ENCODE data around the gene C1orf21.
A peak's percentile ranks its signal among the peaks of the same experiment; 100 is the strongest.

The C1orf21 gene

DNA sequence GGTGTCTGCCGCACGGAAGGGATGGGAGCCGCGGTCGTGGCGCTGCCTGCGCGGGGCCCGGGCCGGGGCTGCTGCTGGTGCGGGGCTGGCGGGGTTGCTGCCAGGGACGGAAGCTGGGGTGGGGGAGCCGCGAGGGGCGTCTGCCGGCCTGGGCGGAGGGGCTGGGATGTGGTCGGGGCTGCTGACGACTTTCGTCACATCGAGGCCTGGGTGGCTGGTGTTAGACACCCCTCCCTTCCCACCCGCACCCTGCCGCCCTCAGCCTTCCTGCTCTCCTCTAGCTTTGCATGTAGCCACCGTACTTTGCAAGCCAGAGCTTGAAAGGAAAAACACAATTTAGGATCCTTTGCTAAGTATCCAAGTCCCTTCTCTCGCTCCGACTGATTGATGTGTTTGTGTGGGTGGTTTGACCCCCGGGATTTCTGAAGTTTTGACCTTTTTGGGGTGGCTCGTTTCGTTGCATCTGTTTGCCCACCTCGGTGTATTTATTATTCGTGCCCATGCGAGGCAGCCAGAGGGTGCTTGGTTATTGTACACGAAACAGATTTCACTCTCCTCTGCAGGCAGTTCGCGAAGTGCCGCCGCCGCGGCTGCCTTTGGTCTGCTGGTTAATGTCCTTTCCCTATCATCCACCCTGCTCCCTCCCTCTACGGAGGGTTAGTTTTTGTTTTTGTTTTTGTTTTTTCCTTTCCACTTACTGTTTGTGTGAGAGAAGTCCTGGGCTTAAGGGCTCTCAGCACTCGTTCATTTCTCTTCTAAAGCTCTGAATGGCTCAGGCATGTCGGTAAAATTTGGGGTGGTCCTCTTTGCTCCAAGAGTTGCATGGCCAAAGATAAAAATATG lies 868 bp downstream of the C1orf21 start:
- DNase-seq (ENCODE audit: low read depth): no peak

- peak; percentile 85 for DNase-seq (ENCODE audit: low read depth)
Observed at GRCh38 chr1:184388319-184388889, 1.6 kb downstream of the C1orf21 start.

GRCh38 chr1:184388971-184389370 lies 2.1 kb downstream of the C1orf21 start:
- no peak for DNase-seq (ENCODE audit: low read depth)

DNA sequence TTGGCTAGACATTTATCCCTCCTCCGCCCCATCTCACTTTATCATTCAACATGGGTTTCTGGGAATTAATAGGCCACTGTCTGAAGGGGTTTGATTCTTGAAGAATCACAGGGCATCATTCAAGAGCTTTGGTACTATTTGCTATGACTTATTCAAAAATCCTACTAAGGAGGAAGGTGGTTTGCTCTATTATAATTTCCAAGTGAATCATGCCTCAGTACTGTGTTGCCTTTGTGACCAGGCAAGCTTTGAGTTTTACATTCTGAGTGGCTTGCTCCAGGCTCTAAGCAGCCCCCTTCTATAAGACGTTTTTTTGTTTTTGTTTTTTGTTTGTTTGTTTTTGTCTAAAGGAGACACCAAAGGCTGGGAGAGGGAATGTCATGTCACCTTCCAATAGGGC lies 2.6 kb downstream of the C1orf21 start:
- DNase-seq (ENCODE audit: low read depth): no peak

DNA sequence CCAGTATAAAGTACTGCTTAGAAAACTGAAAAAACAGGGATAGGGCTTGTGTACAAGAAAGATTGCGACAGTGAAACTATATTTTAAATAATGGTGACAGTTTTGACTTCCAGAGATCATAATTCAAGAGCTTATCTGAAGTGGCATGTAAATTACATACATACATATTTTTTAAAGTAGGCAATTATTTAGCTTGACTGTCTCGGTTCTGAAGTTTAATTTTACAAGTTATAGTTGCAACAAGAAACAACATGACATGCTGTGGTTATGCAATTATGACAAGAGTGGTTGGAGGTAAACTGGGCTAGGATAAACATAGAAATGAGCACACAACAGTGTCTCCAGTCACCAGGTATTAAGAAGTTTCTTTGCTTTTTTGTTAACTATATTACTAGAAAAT lies 4.1 kb downstream of the C1orf21 start:
- DNase-seq (ENCODE audit: low read depth): no peak

GRCh38 chr1:184392067-184392466 lies 5.2 kb downstream of the C1orf21 start:
- no peak for DNase-seq (ENCODE audit: low read depth)

DNA sequence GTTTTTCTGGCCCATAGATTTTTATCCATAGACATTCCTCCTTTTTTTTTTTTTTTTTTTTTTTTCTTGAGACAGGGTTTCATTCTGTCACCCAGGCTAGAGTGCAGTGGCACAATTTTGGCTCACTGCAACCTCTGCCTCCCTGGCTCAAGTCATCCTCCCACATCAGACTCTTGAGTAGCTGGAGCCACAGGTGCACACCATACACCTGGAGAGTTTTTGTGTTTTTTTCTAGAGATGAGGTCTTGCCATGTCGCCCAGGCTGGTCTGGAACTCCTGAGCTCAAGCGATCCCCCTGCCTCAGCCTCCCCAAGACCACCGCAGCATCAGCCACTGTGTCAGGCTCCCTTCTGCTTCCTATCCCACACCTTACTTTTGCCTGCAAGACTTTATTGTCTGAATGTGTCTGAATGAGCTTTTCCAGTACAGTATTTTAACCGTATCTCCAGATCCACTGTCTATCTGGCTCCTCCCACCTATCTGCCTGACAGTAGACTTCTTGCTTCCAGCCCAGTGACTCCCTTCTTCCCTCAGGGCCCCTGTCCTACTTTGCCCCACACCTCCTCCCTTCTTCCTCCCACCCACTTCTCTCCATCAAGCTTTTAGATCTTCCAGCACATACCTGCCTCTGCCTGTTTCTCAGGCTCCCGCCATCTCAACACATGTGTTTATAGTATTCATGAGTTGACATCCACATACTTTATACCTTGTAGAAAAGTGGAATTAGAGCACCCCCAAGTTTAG lies 6.1 kb downstream of the C1orf21 start:
- DNase-seq (ENCODE audit: low read depth): no peak

DNA sequence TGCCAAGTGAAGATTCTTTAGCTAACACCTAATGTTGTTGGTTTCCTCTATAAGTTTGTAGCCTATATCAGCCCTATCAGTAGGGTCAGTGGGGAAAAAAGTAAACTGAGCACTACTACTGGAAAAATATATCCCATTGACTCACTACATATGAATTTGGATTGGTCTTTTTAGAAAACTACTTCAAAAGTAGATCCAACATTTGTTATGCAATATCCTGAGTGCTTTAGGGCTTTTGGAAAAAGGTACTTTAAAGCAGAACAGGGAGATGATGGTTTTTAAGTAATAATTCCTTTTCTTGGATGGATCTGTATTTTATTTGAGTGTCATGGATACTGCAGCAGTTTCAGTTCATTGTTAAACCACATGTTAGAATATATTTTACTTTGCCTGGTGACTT lies 7.1 kb downstream of the C1orf21 start:
- DNase-seq (ENCODE audit: low read depth): no peak

- no peak for DNase-seq (ENCODE audit: low read depth)
Observed at GRCh38 chr1:184395370-184395769, 8.5 kb downstream of the C1orf21 start.

GRCh38 chr1:184395937-184396480 lies 9.2 kb downstream of the C1orf21 start:
- DNase-seq (ENCODE audit: low read depth): no peak

GRCh38 chr1:184399192-184399847 lies 12.5 kb downstream of the C1orf21 start:
- DNase-seq (ENCODE audit: low read depth): no peak

- DNase-seq (ENCODE audit: low read depth): no peak
Observed at GRCh38 chr1:184403961-184404726, 17.3 kb downstream of the C1orf21 start.

- no peak for DNase-seq (ENCODE audit: low read depth)
Observed at GRCh38 chr1:184404727-184405027, 17.8 kb downstream of the C1orf21 start.

GRCh38 chr1:184405094-184405800 lies 18.4 kb downstream of the C1orf21 start:
- no peak for DNase-seq (ENCODE audit: low read depth)

DNA sequence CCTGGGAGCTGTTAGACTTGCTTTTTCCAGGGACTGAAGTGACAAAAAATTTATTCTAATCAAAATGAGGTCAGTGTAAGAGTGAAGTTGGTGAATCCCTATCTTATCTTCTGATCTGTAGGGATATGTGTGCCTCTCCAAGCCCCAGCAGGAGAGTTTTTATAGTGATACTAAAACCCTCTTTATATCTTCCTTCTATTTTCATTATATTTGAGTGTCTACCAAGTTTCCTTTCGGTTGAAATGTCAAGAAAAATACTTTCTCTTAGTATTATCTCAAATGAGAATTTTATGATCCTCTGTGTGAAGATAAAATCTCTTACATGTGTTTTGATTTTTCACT lies 18.9 kb downstream of the C1orf21 start:
- DNase-seq (ENCODE audit: low read depth): no peak

DNA sequence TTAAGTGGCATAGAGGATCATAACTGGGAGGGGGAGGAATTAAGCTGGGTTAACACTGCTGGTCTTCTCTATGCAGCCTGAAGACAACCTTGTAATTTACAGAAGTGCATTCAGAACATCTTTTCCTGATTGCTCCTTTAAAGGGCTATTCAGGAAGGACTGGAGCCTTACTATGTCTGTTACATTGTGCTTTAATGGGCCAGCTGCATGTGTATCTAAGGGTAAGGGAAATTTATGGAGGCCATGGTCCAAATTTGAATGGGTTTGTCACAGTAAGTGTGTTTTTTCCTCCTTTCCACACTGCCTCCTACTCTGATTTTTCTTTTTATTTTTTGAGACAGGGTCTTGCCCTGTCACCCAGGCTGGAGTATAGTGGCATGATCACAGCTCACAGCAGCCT lies 19.6 kb downstream of the C1orf21 start:
- no peak for DNase-seq (ENCODE audit: low read depth)

DNA sequence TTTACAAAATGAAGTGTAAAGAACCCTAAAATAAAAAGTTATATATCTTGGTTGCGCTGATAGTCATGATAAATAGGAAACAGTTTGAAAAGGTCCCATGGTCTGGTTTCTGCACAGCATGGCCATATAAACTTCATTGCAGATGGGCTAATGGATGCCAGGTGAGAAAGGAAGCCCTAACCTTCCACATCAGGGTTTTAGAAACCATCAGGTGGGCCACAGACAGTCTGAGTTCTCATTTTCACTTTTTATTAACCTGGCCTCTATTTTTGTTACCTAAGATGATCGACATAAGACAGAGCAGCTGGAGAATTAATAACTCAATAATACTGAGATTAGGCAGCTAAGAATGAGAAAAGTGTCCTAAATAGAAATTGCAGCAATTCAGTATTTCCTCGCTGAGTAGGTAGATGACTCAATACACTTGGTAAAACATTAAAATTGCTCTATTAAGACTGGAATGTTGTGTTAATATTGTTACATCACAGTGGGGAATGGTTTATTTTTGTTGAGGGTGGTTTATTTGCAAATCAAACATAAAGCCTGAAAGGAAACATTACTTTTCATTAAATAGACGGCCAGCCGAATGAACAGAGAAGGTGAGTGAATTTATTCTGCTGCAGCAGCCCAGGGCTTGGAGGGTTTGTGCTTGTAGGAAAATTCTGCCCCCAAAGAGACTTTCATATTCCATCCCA lies 21.1 kb downstream of the C1orf21 start:
- DNase-seq (ENCODE audit: low read depth): no peak

DNA sequence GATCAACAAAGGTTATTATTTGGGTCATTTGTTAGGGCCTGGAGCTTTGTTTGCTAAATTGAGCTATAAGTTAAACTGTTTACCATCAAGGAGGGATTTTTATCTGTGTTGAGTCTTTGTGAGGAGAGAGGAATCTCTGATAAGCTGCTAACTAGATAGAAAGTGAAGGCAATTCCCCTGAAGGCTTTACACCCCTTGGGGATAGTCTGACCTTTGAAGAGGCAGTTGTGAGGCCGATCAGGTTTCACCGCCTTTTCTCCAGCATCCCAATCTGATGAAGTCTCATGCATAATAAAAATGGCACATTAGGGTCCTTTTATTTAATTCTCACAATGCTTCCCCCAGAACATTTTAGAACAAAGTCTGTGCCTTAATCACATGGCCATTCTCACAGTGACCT lies 21.8 kb downstream of the C1orf21 start:
- DNase-seq (ENCODE audit: low read depth): no peak

DNA sequence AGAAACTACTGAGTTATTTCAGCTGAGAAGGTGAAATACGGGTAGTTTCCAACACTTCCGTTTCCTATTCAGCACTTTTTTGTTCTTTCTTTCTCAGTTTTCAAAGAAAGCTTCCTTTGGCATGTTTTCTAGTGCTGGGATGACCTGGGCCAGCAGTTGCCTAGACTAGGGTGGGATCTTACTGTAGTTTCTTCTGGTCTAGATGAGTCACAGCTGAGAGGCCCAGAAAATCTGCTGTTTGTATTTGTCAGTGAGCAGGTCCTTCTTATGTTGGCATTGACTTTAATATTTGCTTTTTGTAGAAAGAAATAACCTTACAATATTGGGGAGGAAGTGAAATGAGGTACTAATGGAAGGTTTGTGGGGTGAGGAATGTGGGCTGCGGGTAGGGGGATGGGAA lies 22.2 kb downstream of the C1orf21 start:
- no peak for DNase-seq (ENCODE audit: low read depth)

DNA sequence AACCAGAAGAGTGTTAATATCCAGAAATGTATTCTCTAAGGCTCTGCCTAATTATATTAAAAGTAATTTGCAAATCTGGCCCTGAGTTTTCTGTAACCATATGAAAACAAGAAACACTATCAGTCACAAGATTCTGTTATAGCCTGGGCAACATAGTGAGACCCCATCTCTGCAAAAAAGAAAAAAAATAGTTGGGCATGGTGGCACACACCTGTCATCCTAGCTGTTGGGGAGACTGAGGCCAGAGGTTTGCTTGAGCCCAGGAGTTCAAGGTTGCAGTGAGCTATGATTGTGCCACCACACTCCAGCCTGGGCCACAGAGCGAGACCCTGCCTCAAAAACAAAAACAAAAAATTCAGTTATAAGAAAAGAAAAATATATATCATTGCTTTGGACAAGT lies 25.6 kb downstream of the C1orf21 start:
- no peak for DNase-seq (ENCODE audit: low read depth)

DNA sequence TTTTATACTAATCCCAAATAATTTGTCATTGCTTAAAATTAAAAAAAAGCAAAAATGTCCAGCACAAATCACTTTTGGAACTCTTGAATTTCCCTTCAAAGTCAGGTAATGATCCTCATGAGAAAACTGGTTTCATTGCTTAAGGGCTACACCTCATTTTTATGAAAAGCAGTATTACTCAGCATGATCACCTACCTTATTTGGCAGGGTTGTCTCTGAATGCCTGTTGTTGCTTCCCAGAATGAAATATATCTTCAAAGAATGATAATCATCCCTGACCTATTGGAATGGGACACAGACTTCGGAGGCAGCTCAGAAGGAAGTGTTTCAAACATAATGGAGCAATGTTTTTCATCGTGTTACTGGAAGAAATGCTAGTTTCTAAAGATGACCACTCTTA lies 29.7 kb downstream of the C1orf21 start:
- DNase-seq (ENCODE audit: low read depth): no peak
